ENCODE measurements around the gene MYO1H.

MYO1H gene

DNA sequence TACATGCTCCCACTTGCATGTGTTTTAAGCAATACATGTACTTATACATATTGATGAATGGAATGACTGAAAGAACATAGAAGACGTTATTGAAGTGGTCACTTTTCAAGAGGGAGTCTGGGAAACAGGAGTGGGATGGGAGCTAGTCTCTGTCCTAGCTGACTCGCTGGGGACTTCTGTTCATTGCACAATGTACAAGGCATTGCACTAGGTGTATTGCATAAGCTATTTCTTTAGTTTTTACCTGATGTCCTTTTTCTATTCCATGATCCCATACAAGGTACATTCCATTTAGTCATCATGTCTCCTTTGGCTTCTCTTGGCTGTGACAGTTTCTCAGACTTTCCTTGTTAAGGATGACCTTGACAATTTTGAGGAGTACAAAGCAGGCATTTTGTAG is 4.0 kb upstream of the MYO1H start:
- TF ChIP-seq, protein P1, sequence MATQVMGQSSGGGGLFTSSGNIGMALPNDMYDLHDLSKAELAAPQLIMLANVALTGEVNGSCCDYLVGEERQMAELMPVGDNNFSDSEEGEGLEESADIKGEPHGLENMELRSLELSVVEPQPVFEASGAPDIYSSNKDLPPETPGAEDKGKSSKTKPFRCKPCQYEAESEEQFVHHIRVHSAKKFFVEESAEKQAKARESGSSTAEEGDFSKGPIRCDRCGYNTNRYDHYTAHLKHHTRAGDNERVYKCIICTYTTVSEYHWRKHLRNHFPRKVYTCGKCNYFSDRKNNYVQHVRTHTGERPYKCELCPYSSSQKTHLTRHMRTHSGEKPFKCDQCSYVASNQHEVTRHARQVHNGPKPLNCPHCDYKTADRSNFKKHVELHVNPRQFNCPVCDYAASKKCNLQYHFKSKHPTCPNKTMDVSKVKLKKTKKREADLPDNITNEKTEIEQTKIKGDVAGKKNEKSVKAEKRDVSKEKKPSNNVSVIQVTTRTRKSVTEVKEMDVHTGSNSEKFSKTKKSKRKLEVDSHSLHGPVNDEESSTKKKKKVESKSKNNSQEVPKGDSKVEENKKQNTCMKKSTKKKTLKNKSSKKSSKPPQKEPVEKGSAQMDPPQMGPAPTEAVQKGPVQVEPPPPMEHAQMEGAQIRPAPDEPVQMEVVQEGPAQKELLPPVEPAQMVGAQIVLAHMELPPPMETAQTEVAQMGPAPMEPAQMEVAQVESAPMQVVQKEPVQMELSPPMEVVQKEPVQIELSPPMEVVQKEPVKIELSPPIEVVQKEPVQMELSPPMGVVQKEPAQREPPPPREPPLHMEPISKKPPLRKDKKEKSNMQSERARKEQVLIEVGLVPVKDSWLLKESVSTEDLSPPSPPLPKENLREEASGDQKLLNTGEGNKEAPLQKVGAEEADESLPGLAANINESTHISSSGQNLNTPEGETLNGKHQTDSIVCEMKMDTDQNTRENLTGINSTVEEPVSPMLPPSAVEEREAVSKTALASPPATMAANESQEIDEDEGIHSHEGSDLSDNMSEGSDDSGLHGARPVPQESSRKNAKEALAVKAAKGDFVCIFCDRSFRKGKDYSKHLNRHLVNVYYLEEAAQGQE (IDR thresholded peaks at IDR 0.05; ENCODE audit: insufficient read depth in 1 of 2, low read depth in 2 of 2, low read length in 2 of 2): no peak
- TF ChIP-seq FOXP2 (optimal IDR thresholded peaks at IDR 0.05; ENCODE audit: borderline replicate concordance, extremely low read depth, extremely low read length, insufficient read depth): no peak

DNA sequence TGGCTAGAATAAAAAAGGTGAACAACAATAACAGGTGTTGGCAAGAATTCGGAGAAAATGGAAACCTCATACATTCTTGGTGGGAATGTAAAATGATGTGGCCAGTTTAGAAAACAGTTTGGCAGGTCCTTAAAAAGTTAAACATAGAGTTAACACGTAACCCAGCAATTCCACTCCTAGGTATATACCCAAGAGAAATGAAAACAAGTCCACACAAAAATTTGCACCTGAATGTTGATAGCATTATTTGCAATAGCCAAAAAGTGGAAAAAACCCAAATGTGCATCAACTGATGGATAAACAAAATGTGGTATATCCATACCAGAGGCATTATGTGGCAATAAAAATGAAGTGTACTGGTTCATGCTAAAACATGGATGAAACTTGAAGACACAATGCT is 2.3 kb upstream of the MYO1H start:
- TF ChIP-seq, protein P1 (IDR thresholded peaks at IDR 0.05; ENCODE audit: insufficient read depth in 1 of 2, low read depth in 2 of 2, low read length in 2 of 2): no peak
- TF ChIP-seq SIN3A (IDR thresholded peaks at IDR 0.05; ENCODE audit: borderline replicate concordance, insufficient read depth, low read length): no peak
- no peak for TF ChIP-seq TAF1 (IDR thresholded peaks at IDR 0.05; ENCODE audit: borderline replicate concordance, insufficient read depth, low read length)
- TF ChIP-seq FOXP2 (optimal IDR thresholded peaks at IDR 0.05; ENCODE audit: borderline replicate concordance, extremely low read depth, extremely low read length, insufficient read depth): no peak
- no peak for TF ChIP-seq POLR2AphosphoS5 (IDR thresholded peaks at IDR 0.05; ENCODE audit: low read depth, low read length)

- no peak for TF ChIP-seq SIN3A (IDR thresholded peaks at IDR 0.05; ENCODE audit: borderline replicate concordance, insufficient read depth, low read length)
- no peak for TF ChIP-seq TAF1 (IDR thresholded peaks at IDR 0.05; ENCODE audit: borderline replicate concordance, insufficient read depth, low read length)
- TF ChIP-seq, protein P1 (IDR thresholded peaks at IDR 0.05; ENCODE audit: insufficient read depth in 1 of 2, low read depth in 2 of 2, low read length in 2 of 2): no peak
- TF ChIP-seq POLR2AphosphoS5 (IDR thresholded peaks at IDR 0.05; ENCODE audit: low read depth, low read length): no peak
- no peak for TF ChIP-seq FOXP2 (optimal IDR thresholded peaks at IDR 0.05; ENCODE audit: borderline replicate concordance, extremely low read depth, extremely low read length, insufficient read depth)
Observed at GRCh38 chr12:109346920-109347319, 780 bp upstream of the MYO1H start.

GRCh38 chr12:109352184-109352583 is 4.5 kb downstream of the MYO1H start:
- TF ChIP-seq, protein P1 (IDR thresholded peaks at IDR 0.05; ENCODE audit: insufficient read depth in 1 of 2, low read depth in 2 of 2, low read length in 2 of 2): no peak
- TF ChIP-seq SIN3A (IDR thresholded peaks at IDR 0.05; ENCODE audit: borderline replicate concordance, insufficient read depth, low read length) (no peak), TAF1 (IDR thresholded peaks at IDR 0.05; ENCODE audit: borderline replicate concordance, insufficient read depth, low read length) (no peak), FOXP2 (optimal IDR thresholded peaks at IDR 0.05; ENCODE audit: borderline replicate concordance, extremely low read depth, extremely low read length, insufficient read depth) (no peak), POLR2AphosphoS5 (IDR thresholded peaks at IDR 0.05; ENCODE audit: low read depth, low read length) (no peak)

GRCh38 chr12:109356577-109356976 is 8.9 kb downstream of the MYO1H start:
- TF ChIP-seq POLR2AphosphoS5 (IDR thresholded peaks at IDR 0.05; ENCODE audit: low read depth, low read length): no peak
- no peak for TF ChIP-seq TAF1 (IDR thresholded peaks at IDR 0.05; ENCODE audit: borderline replicate concordance, insufficient read depth, low read length)
- no peak for TF ChIP-seq SIN3A (IDR thresholded peaks at IDR 0.05; ENCODE audit: borderline replicate concordance, insufficient read depth, low read length)
- TF ChIP-seq, protein P1 (IDR thresholded peaks at IDR 0.05; ENCODE audit: insufficient read depth in 1 of 2, low read depth in 2 of 2, low read length in 2 of 2): no peak
- TF ChIP-seq FOXP2 (optimal IDR thresholded peaks at IDR 0.05; ENCODE audit: borderline replicate concordance, extremely low read depth, extremely low read length, insufficient read depth): no peak

All from PFSK-1 (cell line).